Astrocyte of the spinal cord (primary cell): ENCODE data around the gene ADCY7.
"Not testable (repeated sequence)": the region's sequence is repeated elsewhere in the genome, so short reads cannot be mapped to it uniquely, and the experiment has no call there.

Source experiments
- DNase-seq: peaks from one replicate; pipeline ENCODE4 v3.0.0; 2011; ENCODE audit warnings: low read depth, low spot score
- H3K4me3 ChIP-seq: 2 replicates; pipeline ENCODE4 v1.5.1; 2011; ENCODE audit warnings: low read depth, mild to moderate bottlenecking, low read length, moderate library complexity
- in situ Hi-C: cut with HindIII; loops from 2 replicates; pipeline ENCODE4 v1.10.0; 2017; ENCODE audit warnings: low sequenced_read_pairs
- TF ChIP-seq, protein P1 (sequence below): IDR thresholded peaks from 2 replicates; pipeline ENCODE4 v1.5.1; 2012; ENCODE audit warnings: low read depth, mild to moderate bottlenecking, low read length, inconsistent platforms

ADCY7 gene

DNA sequence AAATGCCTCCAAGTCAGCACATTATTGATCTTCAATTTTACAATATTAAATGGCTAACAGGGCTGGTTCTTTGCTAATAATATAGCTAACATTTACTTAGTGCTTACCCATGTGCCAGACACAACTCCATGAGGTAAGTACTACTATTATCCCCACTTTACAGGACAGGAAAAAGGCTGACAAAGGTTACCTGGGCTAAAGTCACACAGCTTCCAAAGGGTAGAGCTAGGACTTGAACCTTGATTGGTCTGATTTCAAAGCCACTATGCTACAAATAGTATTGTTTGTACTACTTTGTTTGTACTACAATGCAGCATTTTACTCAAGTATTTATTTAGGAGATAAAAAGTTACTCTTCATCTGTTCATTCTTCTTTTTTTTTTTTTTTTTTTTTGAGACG, 70.5 kb downstream of the ADCY7 start:
- TF ChIP-seq, protein P1, sequence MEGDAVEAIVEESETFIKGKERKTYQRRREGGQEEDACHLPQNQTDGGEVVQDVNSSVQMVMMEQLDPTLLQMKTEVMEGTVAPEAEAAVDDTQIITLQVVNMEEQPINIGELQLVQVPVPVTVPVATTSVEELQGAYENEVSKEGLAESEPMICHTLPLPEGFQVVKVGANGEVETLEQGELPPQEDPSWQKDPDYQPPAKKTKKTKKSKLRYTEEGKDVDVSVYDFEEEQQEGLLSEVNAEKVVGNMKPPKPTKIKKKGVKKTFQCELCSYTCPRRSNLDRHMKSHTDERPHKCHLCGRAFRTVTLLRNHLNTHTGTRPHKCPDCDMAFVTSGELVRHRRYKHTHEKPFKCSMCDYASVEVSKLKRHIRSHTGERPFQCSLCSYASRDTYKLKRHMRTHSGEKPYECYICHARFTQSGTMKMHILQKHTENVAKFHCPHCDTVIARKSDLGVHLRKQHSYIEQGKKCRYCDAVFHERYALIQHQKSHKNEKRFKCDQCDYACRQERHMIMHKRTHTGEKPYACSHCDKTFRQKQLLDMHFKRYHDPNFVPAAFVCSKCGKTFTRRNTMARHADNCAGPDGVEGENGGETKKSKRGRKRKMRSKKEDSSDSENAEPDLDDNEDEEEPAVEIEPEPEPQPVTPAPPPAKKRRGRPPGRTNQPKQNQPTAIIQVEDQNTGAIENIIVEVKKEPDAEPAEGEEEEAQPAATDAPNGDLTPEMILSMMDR: no peak
- H3K4me3 ChIP-seq: no peak overlapping the region
- in situ Hi-C loops: no loop called here
- no peak for DNase-seq

DNA sequence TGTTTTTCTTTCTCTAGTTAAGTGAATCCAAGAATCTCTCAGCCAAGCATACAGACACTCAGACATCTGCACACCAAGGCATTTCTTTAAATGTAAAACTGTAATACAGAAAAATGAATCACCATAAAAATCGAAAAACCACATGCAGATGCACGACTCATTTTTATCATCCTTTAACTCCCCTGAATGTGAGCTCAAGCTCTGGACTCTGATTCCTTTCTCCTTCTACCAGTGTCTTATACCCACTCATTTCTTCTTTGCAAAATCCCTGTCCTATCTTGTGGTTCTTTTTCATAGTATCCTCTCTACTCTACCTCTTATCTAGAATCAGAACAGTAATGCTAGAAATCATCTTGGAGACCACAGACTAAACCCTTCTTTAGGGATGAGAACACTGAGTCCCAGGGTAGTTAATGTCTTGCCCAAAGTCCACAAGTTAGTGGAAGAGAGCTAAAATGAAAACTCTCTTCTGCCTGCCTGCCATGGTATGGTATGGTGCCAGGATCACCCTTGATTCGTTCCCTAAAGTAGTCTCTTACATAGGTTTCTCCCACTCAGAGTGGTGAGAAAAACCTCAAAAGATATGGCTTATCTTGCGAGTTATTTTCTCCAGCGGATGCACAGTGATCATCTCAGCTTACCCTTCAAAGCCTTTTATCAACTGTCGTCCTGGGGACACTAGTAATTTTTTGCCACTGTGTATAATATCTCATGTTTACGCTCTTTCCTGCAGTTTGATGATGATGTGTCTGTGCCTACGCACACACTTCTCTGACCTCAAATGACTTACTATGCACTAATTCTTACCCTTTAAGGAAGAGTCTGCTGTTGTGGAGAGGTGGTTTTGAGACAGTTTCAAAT, 72.2 kb downstream of the ADCY7 start:
- in situ Hi-C loops: no loop called here
- no peak for DNase-seq
- H3K4me3 ChIP-seq: no peak overlapping the region
- TF ChIP-seq, protein P1: no peak

DNA sequence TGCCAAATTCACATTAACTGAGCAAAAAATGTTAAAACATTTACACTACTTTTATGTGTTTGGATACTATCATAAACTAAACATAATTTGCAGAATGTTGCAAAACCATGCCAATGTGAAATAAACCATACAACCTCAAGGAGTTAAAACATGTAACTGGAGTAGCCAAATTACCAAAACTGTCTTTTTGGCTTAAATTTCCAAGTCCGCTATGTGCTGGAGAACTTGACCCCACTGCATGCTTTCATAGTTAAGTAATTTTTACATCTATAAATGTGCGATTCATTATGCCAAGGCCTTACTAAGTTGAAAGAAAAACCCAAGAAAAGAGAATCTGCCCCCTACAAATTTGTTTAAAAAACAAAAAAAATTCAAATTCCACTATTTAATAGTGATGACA, 74.2 kb downstream of the ADCY7 start:
- in situ Hi-C loops: no loop called here
- no peak for DNase-seq
- H3K4me3 ChIP-seq: no peak overlapping the region
- TF ChIP-seq, protein P1: no peak

DNA sequence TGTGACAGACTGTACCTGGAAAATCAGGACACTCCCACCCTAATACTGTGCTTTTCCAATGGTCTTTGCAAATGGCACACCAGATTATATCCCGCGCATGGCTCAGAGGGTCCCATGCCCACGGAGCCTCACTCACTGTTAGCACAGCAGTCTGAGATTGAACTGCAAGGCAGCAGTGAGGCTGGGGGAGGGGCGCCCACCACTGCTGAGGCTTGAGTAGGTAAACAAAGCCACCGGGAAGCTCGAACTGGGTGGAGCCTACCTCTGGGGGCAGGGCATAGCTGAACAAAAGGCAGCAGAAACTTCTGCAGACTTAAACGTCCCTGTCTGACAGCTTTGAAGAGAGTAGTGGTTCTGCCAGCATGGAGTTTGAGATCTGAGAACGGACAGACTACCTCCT, 77.2 kb downstream of the ADCY7 start:
- H3K4me3 ChIP-seq, in situ Hi-C loops, DNase-seq: not testable (repeated sequence)

DNA sequence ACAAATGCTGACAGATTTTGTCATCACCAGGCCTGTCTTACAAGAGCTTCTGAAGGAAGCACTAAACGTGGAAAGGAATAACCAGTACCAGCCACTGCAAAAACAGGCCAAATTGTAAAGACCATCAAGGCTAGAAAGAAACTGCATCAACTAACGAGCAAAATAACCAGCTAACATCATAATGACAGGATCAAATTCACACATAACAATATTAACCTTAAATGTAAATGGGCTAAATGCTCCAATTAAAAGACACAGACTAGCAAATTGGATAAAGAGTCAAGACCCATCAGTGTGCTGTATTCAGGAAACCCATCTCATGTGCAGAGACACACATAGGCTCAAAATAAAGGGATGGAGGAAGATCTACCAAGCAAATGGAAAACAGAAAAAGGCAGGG, 78.9 kb downstream of the ADCY7 start:
- DNase-seq, in situ Hi-C loops, H3K4me3 ChIP-seq: not testable (repeated sequence)

DNA sequence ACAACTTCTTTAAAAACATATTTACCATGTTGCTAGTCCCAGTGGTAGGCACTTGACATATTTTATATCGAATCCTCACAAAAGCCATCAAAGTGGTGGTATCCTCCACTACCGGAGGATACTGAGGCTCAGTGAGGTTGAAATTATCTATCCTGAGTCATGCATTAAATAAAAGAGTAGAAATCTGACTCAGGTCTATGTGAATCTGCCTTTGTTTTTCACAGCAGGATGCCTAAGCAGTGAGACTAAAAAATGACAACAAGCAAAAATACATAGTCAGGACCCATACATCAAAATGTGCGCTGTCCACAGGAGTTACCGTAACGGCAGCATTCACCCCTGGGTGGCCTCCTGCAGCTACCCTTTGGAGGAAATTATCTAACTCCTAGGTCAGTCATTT, 84.8 kb downstream of the ADCY7 start:
- H3K4me3 ChIP-seq: no peak overlapping the region
- no peak for DNase-seq
- TF ChIP-seq, protein P1: no peak
- in situ Hi-C loops: no loop called here

DNA sequence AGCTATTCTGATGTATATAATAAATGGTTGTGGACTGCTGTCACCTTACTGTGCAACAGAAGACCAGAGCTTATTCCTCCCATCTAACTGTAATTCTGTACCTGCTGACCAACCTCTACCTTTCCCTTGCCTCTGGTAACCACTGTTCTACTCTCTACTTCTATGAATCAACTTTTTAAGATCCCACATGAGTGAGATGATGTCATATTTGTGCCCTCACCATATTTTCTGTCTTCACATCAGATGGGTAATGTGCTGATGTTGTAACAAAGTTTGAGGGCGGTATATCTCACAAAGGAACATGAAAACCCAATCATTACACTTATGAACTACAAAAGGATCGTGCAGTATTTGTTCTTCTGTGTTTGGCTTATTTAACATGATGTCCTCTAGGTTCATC, 85.6 kb downstream of the ADCY7 start:
- no peak overlapping the region for H3K4me3 ChIP-seq
- in situ Hi-C loops: no loop called here
- TF ChIP-seq, protein P1: no peak
- no peak for DNase-seq
